GM10266 (cell line): Measurements from ENCODE around the gene BCAS1.

Experiments
- DNase-seq: peaks from one replicate; pipeline ENCODE4 v3.0.0; 2012; ENCODE audit errors: extremely low spot score
- TF ChIP-seq, protein P1 (sequence below): IDR thresholded peaks from 2 replicates; pipeline ENCODE4 v1.5.1; 2012; ENCODE audit warnings: mild to moderate bottlenecking, low read depth; ENCODE audit not compliant: control insufficient read depth, insufficient read depth; ENCODE audit errors: missing control alignments

Gene BCAS1

DNA sequence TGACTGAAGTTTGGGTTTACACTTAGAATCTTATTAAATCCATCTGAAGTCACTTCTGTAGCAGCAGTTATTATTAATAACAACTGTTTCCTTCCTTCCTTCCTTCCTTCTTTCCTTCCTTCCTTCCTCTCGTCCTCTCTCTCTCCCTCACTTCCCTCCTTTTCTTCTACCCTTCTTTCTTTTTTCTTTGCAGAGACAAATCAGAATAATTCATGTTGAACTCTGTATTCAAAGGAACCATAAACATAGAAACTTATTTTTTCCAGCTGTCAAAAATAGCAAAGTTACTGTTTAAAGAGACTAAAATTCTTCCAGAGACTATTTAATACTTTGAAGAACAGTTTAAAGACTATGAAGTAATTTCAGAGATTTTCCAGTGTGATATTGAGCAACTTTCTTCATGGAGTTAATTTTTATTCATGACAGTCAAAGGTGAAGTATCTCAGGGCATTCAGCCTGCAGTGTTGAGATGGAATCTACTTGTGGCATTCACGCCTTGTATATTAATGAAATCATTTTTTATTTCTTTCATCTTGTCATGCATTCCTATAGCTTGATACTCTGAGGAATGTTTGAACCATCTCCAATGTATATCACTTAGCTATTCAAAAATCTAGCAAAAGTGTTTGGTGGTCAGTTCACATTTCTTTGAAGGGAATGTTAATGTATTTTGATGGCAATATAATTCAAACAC lies 109.7 kb downstream of the BCAS1 start:
- DNase-seq, result no peak

DNA sequence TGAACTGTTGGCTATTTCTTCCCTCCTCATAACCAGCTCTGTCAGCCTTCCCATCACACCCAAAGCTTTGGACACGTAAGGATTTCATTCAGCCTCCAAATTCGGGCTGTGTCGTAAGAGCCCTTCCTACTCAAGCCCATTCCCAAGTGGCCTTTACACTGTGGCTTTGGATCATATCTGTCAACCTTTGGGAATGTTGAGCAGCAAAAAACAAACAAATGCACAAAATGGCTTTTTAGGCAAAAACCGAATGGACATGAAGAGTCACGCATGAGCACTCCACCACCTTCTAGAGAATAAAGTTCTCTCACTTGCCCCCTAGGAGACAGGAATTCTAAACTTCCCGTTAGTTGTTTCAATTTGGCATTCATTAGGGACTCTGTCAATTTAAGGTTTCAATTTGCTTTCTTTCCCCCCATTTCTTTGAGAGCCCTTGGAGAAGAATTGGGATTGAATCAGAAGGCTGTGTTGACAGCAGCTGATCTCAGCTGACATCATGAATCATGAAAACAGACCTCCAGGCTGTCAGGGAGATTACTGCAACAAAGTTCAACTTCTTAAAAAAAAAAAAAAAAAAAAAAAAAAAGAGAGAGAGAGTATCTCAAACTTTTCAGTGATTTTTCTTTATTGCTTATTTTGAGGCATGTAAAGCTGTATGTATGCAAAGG lies 110.3 kb downstream of the BCAS1 start:
- DNase-seq, result no peak
- TF ChIP-seq, protein P1, sequence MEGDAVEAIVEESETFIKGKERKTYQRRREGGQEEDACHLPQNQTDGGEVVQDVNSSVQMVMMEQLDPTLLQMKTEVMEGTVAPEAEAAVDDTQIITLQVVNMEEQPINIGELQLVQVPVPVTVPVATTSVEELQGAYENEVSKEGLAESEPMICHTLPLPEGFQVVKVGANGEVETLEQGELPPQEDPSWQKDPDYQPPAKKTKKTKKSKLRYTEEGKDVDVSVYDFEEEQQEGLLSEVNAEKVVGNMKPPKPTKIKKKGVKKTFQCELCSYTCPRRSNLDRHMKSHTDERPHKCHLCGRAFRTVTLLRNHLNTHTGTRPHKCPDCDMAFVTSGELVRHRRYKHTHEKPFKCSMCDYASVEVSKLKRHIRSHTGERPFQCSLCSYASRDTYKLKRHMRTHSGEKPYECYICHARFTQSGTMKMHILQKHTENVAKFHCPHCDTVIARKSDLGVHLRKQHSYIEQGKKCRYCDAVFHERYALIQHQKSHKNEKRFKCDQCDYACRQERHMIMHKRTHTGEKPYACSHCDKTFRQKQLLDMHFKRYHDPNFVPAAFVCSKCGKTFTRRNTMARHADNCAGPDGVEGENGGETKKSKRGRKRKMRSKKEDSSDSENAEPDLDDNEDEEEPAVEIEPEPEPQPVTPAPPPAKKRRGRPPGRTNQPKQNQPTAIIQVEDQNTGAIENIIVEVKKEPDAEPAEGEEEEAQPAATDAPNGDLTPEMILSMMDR, result no peak

More for the DNA sequence above, 109.7 kb downstream of the BCAS1 start:
- TF ChIP-seq, protein P1, result no peak

DNA sequence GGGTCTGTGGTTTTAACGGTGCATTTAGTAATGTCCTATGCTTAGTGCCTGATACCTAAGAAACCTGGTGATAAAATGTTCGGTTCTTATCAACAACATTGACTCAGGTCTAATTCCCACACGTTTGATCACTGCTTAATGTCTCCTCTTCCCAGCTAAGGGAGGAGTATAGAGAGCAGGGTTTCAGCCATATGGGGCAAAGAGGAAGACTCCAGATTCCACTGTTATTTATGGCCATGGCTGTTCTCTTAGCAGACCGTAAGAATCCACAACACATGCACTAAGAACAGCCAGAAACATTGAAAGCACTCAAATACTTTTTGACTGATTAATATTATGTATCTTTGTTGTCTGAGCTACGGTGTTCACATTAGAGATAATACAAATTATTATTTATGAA lies 112.1 kb downstream of the BCAS1 start:
- DNase-seq, result no peak
- TF ChIP-seq, protein P1, result no peak

DNA sequence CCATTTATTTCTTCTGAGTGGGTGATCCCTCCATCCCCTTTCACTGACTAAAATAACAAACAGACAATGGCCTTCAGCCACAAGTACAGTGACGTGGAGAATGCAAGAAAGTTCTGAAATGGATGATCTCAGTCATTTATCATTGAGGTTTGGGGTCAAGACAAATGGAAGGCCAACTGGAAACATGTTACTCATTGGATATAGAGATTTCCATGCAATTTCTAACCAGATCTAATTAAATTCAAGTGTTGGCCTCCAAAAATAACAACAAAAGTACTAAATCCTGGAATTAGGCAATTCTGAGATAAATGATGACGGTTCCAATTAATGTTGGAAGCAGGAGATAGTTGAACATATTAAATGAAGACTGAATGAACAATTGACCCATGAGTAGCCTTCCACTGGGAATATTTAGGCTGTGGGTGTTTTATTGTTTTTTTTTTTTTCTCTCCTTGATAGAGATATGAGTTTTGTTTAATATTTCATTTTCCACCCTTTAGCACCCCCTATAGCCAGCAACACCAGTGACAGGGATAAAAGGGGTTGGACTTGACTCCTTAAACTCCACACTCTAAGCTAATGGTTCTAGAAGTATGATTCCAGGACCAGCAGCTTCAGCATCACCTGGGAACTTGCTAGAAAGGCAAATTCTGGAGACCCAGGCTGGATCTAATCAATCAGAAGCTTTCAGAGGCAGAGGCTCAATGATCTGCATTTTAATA lies 112.8 kb downstream of the BCAS1 start:
- TF ChIP-seq, protein P1, result peak; percentile 13
- no peak for DNase-seq

DNA sequence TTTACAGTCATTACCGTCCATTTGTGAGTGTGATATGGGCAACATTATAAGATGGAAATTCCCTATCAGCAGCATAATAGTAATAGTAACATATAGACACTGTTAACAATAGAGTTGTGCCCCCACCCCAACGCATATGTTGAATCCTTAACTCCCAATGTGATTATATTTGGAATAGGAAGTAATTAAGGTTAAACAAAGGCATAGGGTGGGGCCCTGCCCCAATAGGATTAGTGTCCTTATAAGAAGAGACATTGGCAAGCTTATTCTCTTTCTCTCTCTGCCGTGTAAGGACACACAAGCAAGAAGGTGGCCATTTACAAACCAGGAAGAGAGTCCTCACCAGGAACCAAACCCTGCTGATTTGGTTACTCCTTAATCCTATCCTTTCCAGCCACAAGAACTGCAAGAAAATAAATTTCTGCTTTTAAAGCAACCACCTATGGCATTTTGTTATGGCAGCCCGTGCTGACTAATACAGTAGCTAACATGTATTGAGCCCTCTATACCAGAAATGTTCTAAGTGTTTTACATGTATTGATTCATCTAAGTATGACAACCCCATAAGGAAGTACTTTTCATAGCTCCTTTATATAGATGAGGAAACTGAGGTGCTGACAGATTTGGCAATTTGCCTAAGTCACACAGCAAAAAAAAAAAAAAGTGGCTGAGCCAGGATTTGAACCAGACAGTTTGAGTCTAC lies 114.2 kb downstream of the BCAS1 start:
- TF ChIP-seq, protein P1, result no peak
- DNase-seq, result no peak

DNA sequence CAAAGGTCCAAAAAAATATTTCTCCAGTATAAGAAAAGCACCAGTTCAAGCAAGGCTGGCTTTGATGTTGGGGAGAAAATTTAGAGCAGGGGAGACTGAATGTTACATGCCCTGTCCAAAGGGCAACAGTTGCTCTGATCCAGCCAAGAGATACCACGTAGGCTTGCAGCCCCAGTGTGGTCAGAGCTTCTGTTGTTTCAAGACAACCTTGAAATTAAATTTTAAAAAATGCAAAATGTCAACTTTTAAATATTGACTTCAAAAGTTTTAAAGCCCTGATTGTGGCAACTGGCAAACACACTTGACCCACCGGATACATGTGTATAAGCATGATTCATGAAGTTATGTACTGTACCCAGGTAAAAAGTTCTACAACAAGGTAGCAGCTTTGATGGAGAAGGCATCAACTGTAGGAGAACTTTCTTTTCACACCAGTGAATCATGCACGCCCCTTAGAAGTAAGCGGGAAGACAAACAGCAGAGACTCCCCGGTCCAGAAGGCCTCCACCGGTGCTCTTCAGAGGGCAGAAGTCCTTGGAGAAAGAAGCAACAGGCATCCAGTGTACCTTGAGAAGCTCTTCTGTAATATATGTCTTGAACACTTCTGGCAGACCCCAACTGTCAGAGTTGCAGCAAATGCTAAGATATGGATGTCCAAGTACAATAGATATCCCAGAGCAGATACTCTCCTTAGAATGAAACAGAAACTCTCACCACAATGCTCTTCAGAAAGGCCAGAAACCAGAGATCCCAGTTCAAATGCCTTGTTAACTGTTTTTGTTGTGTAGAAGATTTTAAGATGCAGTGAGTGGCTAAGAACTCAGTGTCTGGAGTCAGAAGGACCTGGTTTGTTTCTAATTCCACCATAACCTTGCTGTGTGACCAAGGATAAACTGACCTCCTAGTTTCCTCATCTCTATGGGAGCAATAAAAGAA lies 115.4 kb downstream of the BCAS1 start:
- no peak for DNase-seq
- TF ChIP-seq, protein P1, result no peak
